ENCODE data around the gene ACAN. TPM values are rescaled to one million over a fixed set of nuclear protein-coding genes. Genes with fewer than 3 reads are reported as not detected.

ACAN gene
- total RNA-seq, 2 donors from 2014 or later: 0.17 to 0.35 TPM

- intact Hi-C loops (cut with DNase I): no loop called here
- no peak for TF ChIP-seq CTCF (IDR thresholded peaks at IDR 0.05)
- H3K36me3 ChIP-seq: no peaks in the 10 kb centered on the region
- H3K4me3 ChIP-seq: no peak overlapping the region
- no peak overlapping the region for H3K27ac ChIP-seq
- no peak for DNase-seq
- H3K9me3 ChIP-seq: no peaks in the 10 kb centered on the region
- H3K9ac ChIP-seq (ENCODE audit: low read depth in 2 of 2, low read length in 2 of 2): no peak overlapping the region
- no peaks in the 10 kb centered on the region for H3K27me3 ChIP-seq
- H3K4me1 ChIP-seq: no peaks in the 10 kb centered on the region
These were observed 10.6 kb upstream of the ACAN start for GRCh38 chr15:88792342-88793282.

- no peak overlapping the region for H3K9ac ChIP-seq (ENCODE audit: low read depth in 2 of 2, low read length in 2 of 2)
- no peak overlapping the region for H3K27ac ChIP-seq
- no peak overlapping the region for H3K4me3 ChIP-seq
- H3K36me3 ChIP-seq: no peaks in the 10 kb centered on the region
- no peak for TF ChIP-seq CTCF (IDR thresholded peaks at IDR 0.05)
- DNase-seq: no peak
- H3K27me3 ChIP-seq: no peaks in the 10 kb centered on the region
- intact Hi-C loops (cut with DNase I): no loop called here
- no peaks in the 10 kb centered on the region for H3K4me1 ChIP-seq
- no peaks in the 10 kb centered on the region for H3K9me3 ChIP-seq
These were observed 9.2 kb upstream of the ACAN start for GRCh38 chr15:88794001-88794400.

GRCh38 chr15:88797663-88798339 lies 5.4 kb upstream of the ACAN start:
- Histone ChIP-seq H3K27ac (no peak overlapping the region), H3K36me3 (no peaks in the 10 kb centered on the region), H3K27me3 (peaks cover 2% of the 10 kb centered on the region), H3K9me3 (no peaks in the 10 kb centered on the region), H3K9ac (ENCODE audit: low read depth in 2 of 2, low read length in 2 of 2) (no peak overlapping the region), H3K4me3 (no peak overlapping the region), H3K4me1 (no peaks in the 10 kb centered on the region)
- intact Hi-C loops (cut with DNase I): no loop called here
- no peak for DNase-seq
- no peak for TF ChIP-seq CTCF (IDR thresholded peaks at IDR 0.05)

- Histone ChIP-seq H3K36me3 (no peaks in the 10 kb centered on the region), H3K9ac (ENCODE audit: low read depth in 2 of 2, low read length in 2 of 2) (no peak overlapping the region), H3K9me3 (no peaks in the 10 kb centered on the region), H3K27me3 (peaks cover 16% of the 10 kb centered on the region), H3K4me3 (no peak overlapping the region), H3K4me1 (no peaks in the 10 kb centered on the region), H3K27ac (no peak overlapping the region)
- TF ChIP-seq CTCF (IDR thresholded peaks at IDR 0.05): no peak
- intact Hi-C loops (cut with DNase I): no loop called here
- no peak for DNase-seq
These were observed 3.9 kb upstream of the ACAN start for GRCh38 chr15:88799341-88799740.

- Histone ChIP-seq H3K27ac (no peak overlapping the region), H3K9me3 (no peaks in the 10 kb centered on the region), H3K36me3 (no peaks in the 10 kb centered on the region), H3K27me3 (peaks cover 16% of the 10 kb centered on the region), H3K4me1 (no peaks in the 10 kb centered on the region), H3K9ac (ENCODE audit: low read depth in 2 of 2, low read length in 2 of 2) (no peak overlapping the region), H3K4me3 (no peak overlapping the region)
- no peak for TF ChIP-seq CTCF (IDR thresholded peaks at IDR 0.05)
- intact Hi-C loops (cut with DNase I): no loop called here
- DNase-seq: no peak
These were observed 3.2 kb upstream of the ACAN start for GRCh38 chr15:88800026-88800425.
